HL-60 (cell line): Measurements from ENCODE around the gene CREB3L1.

Experiments used
- DNase-seq, 2 experiments: peaks; one replicate each; pipeline ENCODE4 v3.0.0-alpha.2; 2010 to 2020; ENCODE audit warnings: low read depth in 1 of 2, low spot score in 1 of 2
- H3K27ac ChIP-seq: fragments of 250-450 bp; sonication (Bioruptor Pico); replicated peaks from 2 replicates; pipeline ENCODE4 v1.5.1; 2020; ENCODE audit warnings: mild to moderate bottlenecking, moderate library complexity
- H3K27me3 ChIP-seq: fragments of 250-450 bp; sonication (Bioruptor Pico); 2 replicates; pipeline ENCODE4 v1.5.1; 2021; ENCODE audit warnings: mild to moderate bottlenecking, moderate library complexity; ENCODE audit not compliant: insufficient read depth, poor library complexity, severe bottlenecking
- H3K4me3 ChIP-seq: replicated peaks from 2 replicates; pipeline ENCODE4 v1.5.1; 2011; ENCODE audit warnings: mild to moderate bottlenecking, control low read depth, low read length; ENCODE audit not compliant: insufficient read depth
- GABPA ChIP-seq: IDR thresholded peaks from 2 replicates; pipeline ENCODE4 v1.6.1; 2012; ENCODE audit warnings: low read depth
- POLR2AphosphoS5 ChIP-seq: IDR thresholded peaks from 2 replicates; pipeline ENCODE4 v1.6.1; 2012; ENCODE audit warnings: low read depth
- SPI1 ChIP-seq: IDR thresholded peaks from 2 replicates; pipeline ENCODE4 v1.6.1; 2012; ENCODE audit warnings: low read depth, mild to moderate bottlenecking, borderline replicate concordance
- TF ChIP-seq, protein P1 (sequence below): IDR thresholded peaks from 2 replicates; pipeline ENCODE4 v1.6.1; 2012; ENCODE audit warnings: low read depth; ENCODE audit not compliant: insufficient replicate concordance
- TF ChIP-seq, protein P2 (sequence below): IDR thresholded peaks from one replicate; pipeline ENCODE4 v1.5.1; 2011; ENCODE audit warnings: low read length, control low read depth, inconsistent platforms; ENCODE audit not compliant: insufficient read depth

Gene CREB3L1

DNA sequence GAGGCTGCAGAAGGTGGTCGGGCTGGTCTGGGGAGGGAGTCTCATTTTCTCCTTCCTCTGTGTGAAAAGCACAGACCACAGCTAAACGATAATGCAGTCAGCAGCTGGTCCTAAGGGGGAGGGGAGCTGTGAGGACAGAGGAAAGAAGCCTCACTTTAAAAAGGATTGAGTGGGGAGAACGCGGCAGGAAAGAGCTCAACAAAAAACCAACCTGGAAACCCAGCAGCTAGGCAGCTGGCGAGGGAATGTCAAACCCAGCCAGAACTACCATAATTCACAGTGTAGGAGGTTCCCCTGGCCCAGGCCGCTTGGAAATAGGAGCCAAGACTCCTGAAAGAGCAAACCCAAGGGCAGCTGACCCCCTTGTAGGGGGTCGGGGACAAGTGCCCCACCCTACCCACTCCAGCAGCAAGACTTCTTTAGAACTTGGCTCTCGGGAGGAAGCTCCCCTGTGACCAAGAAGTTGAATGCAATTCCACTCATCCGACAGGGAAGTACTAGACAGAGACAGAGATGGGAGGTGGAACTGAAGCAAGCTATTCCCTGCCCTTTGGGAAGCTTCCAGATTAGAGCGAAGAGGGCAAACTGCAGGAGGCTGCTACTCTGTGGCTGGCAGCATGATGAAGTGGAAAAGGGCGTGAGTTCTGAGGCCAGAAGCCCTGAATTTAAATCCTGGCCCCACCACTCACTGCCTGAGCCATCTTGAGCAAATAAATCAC, 53.3 kb downstream of the CREB3L1 start:
- Histone ChIP-seq H3K27ac (no peak overlapping the region), H3K4me3 (no peak overlapping the region), H3K27me3 (no peaks in the 10 kb centered on the region)
- TF ChIP-seq, protein P1, sequence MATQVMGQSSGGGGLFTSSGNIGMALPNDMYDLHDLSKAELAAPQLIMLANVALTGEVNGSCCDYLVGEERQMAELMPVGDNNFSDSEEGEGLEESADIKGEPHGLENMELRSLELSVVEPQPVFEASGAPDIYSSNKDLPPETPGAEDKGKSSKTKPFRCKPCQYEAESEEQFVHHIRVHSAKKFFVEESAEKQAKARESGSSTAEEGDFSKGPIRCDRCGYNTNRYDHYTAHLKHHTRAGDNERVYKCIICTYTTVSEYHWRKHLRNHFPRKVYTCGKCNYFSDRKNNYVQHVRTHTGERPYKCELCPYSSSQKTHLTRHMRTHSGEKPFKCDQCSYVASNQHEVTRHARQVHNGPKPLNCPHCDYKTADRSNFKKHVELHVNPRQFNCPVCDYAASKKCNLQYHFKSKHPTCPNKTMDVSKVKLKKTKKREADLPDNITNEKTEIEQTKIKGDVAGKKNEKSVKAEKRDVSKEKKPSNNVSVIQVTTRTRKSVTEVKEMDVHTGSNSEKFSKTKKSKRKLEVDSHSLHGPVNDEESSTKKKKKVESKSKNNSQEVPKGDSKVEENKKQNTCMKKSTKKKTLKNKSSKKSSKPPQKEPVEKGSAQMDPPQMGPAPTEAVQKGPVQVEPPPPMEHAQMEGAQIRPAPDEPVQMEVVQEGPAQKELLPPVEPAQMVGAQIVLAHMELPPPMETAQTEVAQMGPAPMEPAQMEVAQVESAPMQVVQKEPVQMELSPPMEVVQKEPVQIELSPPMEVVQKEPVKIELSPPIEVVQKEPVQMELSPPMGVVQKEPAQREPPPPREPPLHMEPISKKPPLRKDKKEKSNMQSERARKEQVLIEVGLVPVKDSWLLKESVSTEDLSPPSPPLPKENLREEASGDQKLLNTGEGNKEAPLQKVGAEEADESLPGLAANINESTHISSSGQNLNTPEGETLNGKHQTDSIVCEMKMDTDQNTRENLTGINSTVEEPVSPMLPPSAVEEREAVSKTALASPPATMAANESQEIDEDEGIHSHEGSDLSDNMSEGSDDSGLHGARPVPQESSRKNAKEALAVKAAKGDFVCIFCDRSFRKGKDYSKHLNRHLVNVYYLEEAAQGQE: no peak
- TF ChIP-seq POLR2AphosphoS5 (0 out of 2 replicates have a peak, but pooled peaks have one; percentile 8), SPI1 (no peak)
- no peak for DNase-seq

DNA sequence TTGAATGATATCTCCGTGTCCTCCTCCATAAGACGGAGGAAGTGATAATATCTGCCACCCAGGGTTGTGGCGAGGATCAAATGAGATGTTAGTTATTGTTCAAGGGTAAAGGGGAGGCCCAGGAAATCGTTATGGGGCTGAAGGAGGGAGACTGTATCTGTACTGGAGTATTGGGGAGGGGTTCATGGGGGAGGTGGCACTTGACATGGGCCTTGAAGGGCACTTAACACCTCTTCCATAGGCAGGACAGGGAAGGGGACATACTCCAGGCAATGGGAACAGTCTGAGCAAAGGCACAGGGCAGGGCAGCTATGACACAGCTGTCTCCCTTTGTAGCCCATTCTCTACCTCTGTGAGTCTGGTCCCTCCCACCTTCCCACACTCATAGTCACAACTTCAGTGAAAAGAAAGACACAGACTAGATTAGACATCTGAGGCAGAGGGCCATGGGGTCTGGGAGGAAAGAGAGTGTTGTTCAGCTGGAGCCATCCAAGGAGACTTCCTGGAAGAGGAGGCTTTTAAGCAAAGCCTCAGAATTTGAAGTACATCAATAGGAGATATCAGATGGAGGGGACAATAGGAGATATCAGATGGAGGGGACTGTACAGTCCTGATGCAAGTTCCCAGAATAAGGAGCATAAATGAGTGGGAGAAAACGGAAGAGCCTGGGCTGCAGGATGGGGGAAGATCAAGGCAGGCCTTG, 54.0 kb downstream of the CREB3L1 start:
- DNase-seq: no peak
- TF ChIP-seq, protein P1: no peak
- peak; percentile 14; the same call in 1 of the 2 replicates for TF ChIP-seq SPI1
- Histone ChIP-seq H3K27me3 (no peaks in the 10 kb centered on the region), H3K27ac (no peak overlapping the region), H3K4me3 (no peak overlapping the region)

DNA sequence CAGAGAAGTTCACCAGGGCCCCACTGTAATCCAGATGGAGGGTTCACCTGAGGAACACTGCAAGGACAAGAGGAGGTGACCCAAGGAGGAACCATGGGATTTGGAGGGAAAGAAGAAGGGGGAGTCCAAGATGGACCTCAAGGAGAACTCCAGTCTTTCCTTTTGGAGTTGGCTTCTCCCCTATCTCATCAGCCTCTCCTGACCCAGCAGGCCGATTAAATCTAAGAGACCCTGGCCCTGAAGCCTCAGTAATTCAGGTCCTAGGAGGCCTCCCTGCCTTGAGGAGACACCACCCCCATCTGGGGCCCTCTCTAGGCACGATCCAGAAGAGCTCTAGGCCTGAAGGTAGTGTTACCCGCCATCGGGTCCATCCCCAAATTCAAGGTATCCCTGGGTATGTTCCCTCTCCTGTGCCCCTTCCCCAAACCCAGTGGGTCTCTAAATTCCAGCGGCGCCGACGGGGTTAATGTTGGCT, 54.7 kb downstream of the CREB3L1 start:
- Histone ChIP-seq H3K27ac (no peak overlapping the region), H3K4me3 (no peak overlapping the region), H3K27me3 (no peaks in the 10 kb centered on the region)
- TF ChIP-seq SPI1: no peak
- no peak for TF ChIP-seq POLR2AphosphoS5
- TF ChIP-seq, protein P1: no peak
- TF ChIP-seq GABPA: no peak
- TF ChIP-seq, protein P2, sequence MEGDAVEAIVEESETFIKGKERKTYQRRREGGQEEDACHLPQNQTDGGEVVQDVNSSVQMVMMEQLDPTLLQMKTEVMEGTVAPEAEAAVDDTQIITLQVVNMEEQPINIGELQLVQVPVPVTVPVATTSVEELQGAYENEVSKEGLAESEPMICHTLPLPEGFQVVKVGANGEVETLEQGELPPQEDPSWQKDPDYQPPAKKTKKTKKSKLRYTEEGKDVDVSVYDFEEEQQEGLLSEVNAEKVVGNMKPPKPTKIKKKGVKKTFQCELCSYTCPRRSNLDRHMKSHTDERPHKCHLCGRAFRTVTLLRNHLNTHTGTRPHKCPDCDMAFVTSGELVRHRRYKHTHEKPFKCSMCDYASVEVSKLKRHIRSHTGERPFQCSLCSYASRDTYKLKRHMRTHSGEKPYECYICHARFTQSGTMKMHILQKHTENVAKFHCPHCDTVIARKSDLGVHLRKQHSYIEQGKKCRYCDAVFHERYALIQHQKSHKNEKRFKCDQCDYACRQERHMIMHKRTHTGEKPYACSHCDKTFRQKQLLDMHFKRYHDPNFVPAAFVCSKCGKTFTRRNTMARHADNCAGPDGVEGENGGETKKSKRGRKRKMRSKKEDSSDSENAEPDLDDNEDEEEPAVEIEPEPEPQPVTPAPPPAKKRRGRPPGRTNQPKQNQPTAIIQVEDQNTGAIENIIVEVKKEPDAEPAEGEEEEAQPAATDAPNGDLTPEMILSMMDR: no peak
- DNase-seq: no peak
